ENCODE measurements around the gene CBX3.

GRCh38 chr7:26213807-26214515 is 12.4 kb downstream of the CBX3 start:
- TF ChIP-seq CTCF (conservative IDR thresholded peaks at IDR 0.05; ENCODE audit: low read depth, low read length) (no peak), EZH2phosphoT487 (IDR thresholded peaks at IDR 0.05; ENCODE audit: borderline replicate concordance, low read length) (no peak), EZH2 (IDR thresholded peaks at IDR 0.05; ENCODE audit: low read length, unreplicated experiment) (no peak)

Data from PC-3 (cell line).